ENCODE data around the gene MYO3A. TPM values are rescaled to one million over a fixed set of nuclear protein-coding genes. Genes with fewer than 3 reads are reported as not detected.
"Not testable (repeated sequence)": the region's sequence is repeated elsewhere in the genome, so short reads cannot be mapped to it uniquely, and the experiment has no call there.

The MYO3A gene
- total RNA-seq, 2 experiments from 2014 or later: not detected

- Mint-ChIP-seq H3K9me3 (no peaks in the 10 kb centered on the region), H3K4me3 (no peak overlapping the region), H3K36me3 (ENCODE audit: low read depth) (no peaks in the 10 kb centered on the region), H3K27me3 (peaks cover 12% of the 10 kb centered on the region), H3K4me1 (ENCODE audit: low read depth) (no peaks in the 10 kb centered on the region), H3K27ac (no peak overlapping the region)
- no peak for TF ChIP-seq CTCF (IDR thresholded peaks at IDR 0.05)
- no peak for ATAC-seq
- CTCF ChIA-PET: interaction anchor here (1.0 kb wide), 1 partner anchor 364 kb away, joined by 5 read pairs; no protein-coding TSS in a partner anchor
- intact Hi-C loops (cut with micrococcal nuclease): no loop called here
- POLR2A ChIA-PET: no interaction called here
- DNase-seq: no peak
Measured at GRCh38 chr10:26090026-26090425, 156.0 kb downstream of the MYO3A start.

- ChIA-PET POLR2A (no interaction called here), CTCF (interaction anchor here (1.0 kb wide), 1 partner anchor 365 kb away, joined by 5 read pairs; no protein-coding TSS in a partner anchor)
- ATAC-seq (no peak), DNase-seq (no peak)
- peaks cover 12% of the 10 kb centered on the region for H3K27me3 Mint-ChIP-seq
- H3K9me3 Mint-ChIP-seq: no peaks in the 10 kb centered on the region
- intact Hi-C loops (cut with micrococcal nuclease): no loop called here
- H3K4me1 Mint-ChIP-seq (ENCODE audit: low read depth): no peaks in the 10 kb centered on the region
- H3K36me3 Mint-ChIP-seq (ENCODE audit: low read depth): no peaks in the 10 kb centered on the region
- no peak overlapping the region for H3K4me3 Mint-ChIP-seq
- TF ChIP-seq CTCF (IDR thresholded peaks at IDR 0.05): no peak
- no peak overlapping the region for H3K27ac Mint-ChIP-seq
Measured at GRCh38 chr10:26090762-26091161, 156.7 kb downstream of the MYO3A start.

- Mint-ChIP-seq H3K9me3 (no peaks in the 10 kb centered on the region), H3K27ac (no peak overlapping the region), H3K27me3 (peaks cover 2% of the 10 kb centered on the region), H3K36me3 (ENCODE audit: low read depth) (no peaks in the 10 kb centered on the region), H3K4me1 (ENCODE audit: low read depth) (no peaks in the 10 kb centered on the region), H3K4me3 (no peak overlapping the region)
- ATAC-seq (no peak), DNase-seq (no peak)
- no peak for TF ChIP-seq CTCF (IDR thresholded peaks at IDR 0.05)
- intact Hi-C loops (cut with micrococcal nuclease): no loop called here
- POLR2A ChIA-PET: no interaction called here
- CTCF ChIA-PET: no interaction called here
Measured at GRCh38 chr10:26093229-26093628, 159.2 kb downstream of the MYO3A start.

- H3K36me3 Mint-ChIP-seq (ENCODE audit: low read depth): no peaks in the 10 kb centered on the region
- no peaks in the 10 kb centered on the region for H3K9me3 Mint-ChIP-seq
- no peaks in the 10 kb centered on the region for H3K4me1 Mint-ChIP-seq (ENCODE audit: low read depth)
- ATAC-seq (no peak), DNase-seq (no peak)
- ChIA-PET POLR2A (no interaction called here), CTCF (no interaction called here)
- H3K27me3 Mint-ChIP-seq: peaks cover 2% of the 10 kb centered on the region
- no peak overlapping the region for H3K27ac Mint-ChIP-seq
- intact Hi-C loops (cut with micrococcal nuclease): no loop called here
- TF ChIP-seq CTCF (IDR thresholded peaks at IDR 0.05): no peak
- no peak overlapping the region for H3K4me3 Mint-ChIP-seq
Measured at GRCh38 chr10:26095781-26096180, 161.8 kb downstream of the MYO3A start.

- H3K4me3 Mint-ChIP-seq; H3K27ac Mint-ChIP-seq; H3K36me3 Mint-ChIP-seq (ENCODE audit: low read depth); H3K9me3 Mint-ChIP-seq; intact Hi-C loops (cut with micrococcal nuclease); POLR2A ChIA-PET; DNase-seq; H3K4me1 Mint-ChIP-seq (ENCODE audit: low read depth); CTCF ChIA-PET; ATAC-seq; H3K27me3 Mint-ChIP-seq: not testable (repeated sequence)
Measured at GRCh38 chr10:26097549-26097948, 163.5 kb downstream of the MYO3A start.

- Mint-ChIP-seq H3K36me3 (ENCODE audit: low read depth) (no peaks in the 10 kb centered on the region), H3K9me3 (no peaks in the 10 kb centered on the region), H3K27me3 (peaks cover 20% of the 10 kb centered on the region), H3K4me3 (no peak overlapping the region), H3K27ac (no peak overlapping the region), H3K4me1 (ENCODE audit: low read depth) (no peaks in the 10 kb centered on the region)
- no peak for TF ChIP-seq CTCF (IDR thresholded peaks at IDR 0.05)
- intact Hi-C loops (cut with micrococcal nuclease): no loop called here
- ChIA-PET CTCF (no interaction called here), POLR2A (no interaction called here)
- DNase-seq: no peak
- no peak for ATAC-seq
Measured at GRCh38 chr10:26112532-26112931, 178.5 kb downstream of the MYO3A start.

Measured in activated CD8-positive, alpha-beta T cell treated with anti-CD3 and anti-CD28 coated beads for 36 hours (primary cell).